Stromal cell of bone marrow (primary cell): ENCODE data around the gene AEN.

Experiments
- DNase-seq: peaks from one replicate; pipeline ENCODE4 v3.0.0-alpha.2; 2012; ENCODE audit warnings: low read depth

The AEN gene

GRCh38 chr15:88613074-88613944 is 7.8 kb upstream of the AEN start:
- DNase-seq = no peak

DNA sequence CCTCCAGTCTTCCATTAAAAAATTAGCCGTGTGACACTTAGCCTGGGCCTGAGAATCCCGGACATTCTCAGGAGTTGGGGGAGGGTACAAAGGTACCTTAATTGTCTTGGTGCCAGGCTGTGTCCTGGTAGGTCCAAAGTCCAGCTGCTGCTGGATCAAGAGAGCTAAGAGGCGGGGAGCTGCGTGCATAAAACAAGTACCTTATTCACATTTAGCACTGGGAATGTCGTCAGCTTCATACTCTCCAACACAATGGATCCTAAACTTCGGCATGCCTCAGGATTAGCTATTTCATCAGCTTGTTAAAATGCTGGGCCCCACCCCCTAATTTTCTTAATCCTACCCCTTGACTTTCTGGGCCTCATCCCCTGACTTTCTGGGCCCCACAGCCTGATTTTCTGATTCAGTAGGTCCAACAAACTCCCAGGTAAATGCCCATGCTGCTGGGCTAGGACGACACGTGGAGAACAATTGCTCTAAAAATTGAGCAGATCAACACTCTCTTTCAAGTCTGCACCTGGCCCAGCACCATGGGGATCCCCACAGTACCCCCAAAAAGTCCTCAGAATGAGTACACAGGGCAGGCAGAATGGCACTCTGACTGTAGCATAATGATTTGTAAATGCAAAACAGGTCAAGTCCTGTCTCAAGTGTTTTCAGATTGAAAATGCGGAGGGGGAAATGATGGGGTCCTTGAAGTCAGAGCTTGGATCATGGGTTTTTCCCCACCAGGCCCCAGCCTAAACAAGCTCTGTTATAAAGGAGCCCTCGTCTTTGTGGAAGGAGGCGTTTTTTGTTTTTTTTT is 5.6 kb upstream of the AEN start:
- DNase-seq = no peak

- no peak for DNase-seq
Observed at GRCh38 chr15:88616240-88616639, 4.9 kb upstream of the AEN start.

DNA sequence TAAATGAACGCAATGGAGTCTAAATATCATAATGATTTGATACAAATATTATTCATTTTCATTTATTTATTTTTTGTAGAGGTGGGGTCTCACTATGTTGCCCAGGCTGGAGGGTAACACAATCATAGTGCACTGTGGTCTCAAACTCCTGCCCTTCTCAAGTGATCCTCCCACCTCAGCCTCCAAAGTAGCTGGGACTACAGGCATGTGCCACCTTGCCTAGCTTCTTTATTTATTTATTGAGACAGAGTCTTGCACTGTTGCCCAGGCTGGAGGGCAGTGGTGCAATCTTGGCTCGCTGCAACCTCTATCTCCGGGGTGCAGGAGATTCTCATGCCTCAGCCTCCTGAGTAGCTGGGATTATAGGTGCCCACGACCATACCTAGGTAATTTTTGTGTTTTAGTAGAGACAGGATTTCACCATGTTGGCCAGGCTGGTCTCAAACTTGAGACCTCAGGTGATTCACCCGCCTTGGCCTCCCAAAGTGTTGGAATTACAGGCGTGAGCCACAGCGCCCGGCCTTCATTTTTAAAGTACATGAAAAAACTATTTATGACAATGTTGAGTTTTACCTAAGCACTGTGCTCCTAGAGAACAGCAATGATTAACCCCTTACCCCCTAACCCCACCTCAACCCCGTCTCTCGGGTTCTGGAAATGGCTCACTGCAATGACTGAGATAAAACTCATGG is 4.0 kb upstream of the AEN start:
- DNase-seq = no peak

DNA sequence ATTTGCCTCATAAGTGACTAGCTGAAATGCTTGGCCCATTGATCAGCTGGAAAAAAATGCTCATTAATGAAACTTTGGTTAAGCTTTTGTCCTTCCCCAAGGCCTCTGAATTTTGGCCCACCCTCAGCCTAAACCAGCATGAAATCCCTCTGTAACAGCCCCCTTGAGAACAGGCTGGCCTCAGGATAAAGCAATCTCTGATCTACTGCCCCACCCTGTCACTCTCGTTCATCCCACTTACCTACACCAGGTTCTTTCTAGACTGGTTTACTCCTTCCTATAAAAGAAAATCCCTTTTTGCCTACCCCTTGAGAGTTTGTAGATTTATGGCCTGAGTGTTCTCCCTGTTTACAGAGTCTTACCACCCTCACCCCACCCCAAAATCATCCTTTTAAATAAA is 3.4 kb upstream of the AEN start:
- no peak for DNase-seq

GRCh38 chr15:88618686-88619085 is 2.5 kb upstream of the AEN start:
- DNase-seq = no peak

DNA sequence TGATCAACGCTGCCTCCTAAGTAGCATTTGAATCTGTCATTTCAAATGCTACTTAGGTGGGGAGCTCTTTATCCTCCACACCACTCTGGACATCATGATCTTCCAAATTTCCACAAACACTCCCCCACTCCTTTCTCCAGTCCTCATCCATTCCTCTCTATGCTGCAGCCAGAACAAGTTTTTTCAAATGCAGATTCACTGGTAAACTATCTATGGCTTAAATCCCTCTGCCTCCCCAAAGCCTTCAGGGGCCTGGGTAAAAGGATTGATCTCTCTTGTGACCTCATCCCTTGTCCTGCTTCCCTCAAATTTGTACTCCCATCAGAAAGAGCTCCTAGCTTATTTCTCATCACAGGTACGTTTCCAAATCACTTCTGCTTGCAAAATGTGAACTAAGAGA is 1.3 kb upstream of the AEN start:
- no peak for DNase-seq

GRCh38 chr15:88621789-88622604 is 857 bp downstream of the AEN start:
- DNase-seq = peak; percentile 38

GRCh38 chr15:88622605-88622975 is 1.4 kb downstream of the AEN start:
- no peak for DNase-seq

DNA sequence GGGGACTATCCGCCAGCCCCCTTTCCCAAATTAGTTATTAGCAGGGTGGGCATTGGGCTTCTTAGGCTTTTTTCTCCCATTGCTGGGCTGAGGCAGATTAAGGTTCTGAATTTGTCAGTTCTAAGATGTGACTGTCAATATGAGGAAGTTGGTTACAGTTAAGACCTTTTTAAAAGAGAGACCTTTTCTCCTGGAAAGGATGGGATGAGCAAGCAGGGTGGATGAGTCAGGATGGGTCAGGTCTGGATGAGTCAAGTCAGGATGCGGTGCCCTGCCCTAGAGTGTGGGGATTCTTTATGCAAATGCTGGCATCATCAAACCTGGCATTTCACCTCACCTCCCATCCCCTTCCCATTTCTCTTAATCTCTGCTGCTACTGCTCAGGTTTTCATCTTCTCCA is 1.9 kb downstream of the AEN start:
- DNase-seq = peak; percentile 79

- no peak for DNase-seq
Observed at GRCh38 chr15:88623632-88624031, 2.5 kb downstream of the AEN start.

DNA sequence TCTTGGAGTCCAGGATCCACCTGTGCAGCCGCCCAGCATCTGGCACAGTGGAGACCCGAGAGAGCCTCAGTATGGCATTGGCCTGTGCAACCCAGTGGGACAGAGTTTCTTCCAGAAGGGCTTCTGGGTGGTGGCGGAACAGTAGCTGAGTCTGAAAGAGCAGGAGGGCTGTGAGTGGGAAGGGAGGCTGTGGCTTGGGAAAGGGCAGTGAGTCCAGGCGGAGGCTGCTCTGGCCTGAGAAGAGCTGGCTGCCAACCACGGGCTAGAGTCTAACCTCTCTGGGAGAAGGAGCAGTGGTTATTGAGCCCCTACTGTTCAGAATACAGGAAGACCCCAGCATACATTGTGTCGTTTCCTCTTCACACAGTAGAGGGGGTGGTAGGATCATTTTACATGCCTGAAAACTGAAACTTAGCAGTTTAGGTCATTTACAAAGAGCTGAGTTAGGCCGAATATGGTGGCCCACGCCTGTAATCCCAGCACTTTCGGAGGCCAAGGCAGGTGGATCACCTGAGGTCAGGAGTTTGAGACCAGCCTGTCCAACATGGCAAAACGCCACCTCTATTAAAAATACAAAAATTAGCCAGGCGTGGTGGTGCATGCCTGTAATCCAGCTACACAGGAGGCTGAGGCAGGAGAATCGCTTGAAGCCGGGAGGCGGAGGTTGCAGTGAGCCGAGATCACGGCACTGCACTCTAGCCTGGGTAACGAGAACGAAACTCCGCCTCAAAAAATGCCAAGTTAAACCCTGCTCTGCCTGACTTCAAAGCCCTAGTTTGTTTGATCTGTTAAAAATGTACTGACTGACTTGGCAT is 3.2 kb downstream of the AEN start:
- no peak for DNase-seq

DNA sequence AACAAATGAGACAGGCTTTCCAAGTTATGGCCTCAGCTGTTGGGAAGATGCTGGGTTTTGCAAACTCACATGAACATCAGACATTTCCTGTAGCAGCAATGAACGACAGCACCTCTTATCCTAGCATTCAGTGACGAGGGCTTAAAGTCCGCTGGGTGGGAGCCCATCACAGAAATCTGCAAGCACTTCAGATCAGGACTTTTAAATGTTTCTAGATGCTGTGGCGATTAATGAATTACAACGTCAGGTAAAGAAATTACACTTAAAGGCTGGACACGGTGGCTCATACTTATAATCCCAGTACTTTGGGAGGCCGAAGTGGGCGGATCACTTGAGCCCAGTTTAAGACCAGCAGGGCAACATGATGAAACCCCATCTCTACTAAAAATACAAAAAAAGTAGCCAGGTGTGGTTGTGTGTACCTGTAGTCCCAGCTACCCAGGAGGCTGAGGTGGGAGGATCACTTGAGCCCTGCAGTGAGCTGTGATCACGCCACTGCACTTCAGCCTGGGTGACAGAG is 3.9 kb downstream of the AEN start:
- DNase-seq = no peak

GRCh38 chr15:88625943-88626741 is 5.0 kb downstream of the AEN start:
- no peak for DNase-seq

GRCh38 chr15:88627463-88627862 is 6.3 kb downstream of the AEN start:
- DNase-seq = no peak

DNA sequence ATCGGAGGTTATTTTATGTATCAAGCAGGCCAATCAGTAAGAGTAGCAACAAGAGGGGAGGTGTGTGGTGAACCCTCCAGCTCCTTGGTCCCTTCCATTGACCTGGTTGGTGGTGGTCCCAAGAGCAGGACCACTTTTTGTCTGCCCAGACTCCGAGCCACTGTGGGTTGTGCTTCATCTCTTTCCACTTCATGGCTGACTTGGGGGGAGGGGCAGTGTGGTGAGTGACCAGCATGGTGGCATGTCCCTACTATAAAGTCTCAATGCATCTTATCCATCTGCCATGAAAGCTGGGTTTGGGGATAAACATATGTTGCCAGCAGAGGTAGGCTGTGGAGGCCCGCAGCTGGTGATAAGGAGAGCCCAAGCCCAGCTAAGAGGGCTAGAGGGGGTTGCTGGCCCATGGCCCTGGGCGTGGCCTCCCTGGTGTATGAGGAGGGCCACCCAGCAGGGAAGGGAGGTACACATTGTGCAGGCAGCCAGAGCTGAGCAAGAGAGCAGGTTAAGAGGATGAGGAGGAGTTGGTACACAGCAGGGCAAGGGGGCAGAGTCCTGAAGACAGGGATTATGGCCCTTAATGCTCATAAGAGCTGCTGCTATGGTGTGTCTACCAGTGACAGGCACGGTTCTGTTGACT is 7.0 kb downstream of the AEN start:
- no peak for DNase-seq

DNA sequence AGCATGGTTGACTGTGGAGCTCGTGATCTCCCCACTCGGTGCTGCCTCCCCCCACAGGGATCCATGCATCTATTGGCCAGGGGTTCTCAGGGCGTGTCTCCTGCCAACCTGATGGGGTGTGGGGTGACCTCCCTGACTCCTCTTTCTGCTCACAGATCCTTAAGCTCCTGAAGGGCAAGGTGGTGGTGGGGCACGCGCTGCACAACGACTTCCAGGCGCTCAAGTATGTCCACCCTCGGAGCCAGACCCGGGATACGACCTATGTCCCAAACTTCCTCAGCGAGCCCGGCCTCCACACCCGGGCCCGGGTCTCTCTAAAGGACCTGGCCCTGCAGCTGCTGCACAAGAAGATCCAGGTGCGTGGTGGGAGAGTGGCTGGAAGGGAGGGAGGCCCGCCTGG is 7.9 kb downstream of the AEN start:
- no peak for DNase-seq

DNA sequence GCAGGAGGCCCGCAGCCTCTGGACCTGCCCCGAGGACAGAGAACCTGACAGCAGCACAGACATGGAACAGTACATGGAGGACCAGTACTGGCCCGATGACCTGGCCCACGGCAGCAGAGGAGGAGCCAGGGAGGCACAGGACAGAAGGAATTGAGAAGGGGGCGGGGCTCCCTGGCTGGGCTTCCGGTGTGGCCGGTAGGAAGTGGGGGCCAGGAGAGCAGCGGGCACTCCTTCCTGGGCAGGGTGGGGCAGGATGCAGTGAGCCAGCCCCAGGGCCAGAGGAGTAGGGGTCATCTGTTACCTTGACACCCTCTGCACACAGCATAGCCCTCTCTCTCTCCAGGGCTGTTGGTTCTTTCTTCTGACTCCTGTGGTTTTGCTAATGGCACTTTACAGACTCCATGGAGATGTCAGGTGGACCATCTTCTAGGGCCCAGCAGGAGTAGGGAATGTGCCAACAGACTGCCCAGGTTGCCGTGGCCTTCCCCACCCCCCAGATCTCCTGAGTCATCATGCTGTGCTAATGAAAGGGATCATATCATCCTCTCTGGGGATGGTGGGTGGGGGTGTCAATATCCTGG is 9.1 kb downstream of the AEN start:
- DNase-seq = no peak

GRCh38 chr15:88630798-88631463 is 9.8 kb downstream of the AEN start:
- DNase-seq = no peak
